ENCODE data around the gene RFLNA.

- no peak for TF ChIP-seq CHD4 (IDR thresholded peaks at IDR 0.05; ENCODE audit: borderline replicate concordance, low read length)
- no peak for TF ChIP-seq GTF2F1 (IDR thresholded peaks at IDR 0.05; ENCODE audit: low read length)
- no peak for TF ChIP-seq SUZ12 (IDR thresholded peaks at IDR 0.05; ENCODE audit: low read depth, low read length)
- no peak for TF ChIP-seq TP53 (CRISPR knock-in tag; conservative IDR thresholded peaks at IDR 0.05)
- TF ChIP-seq MAX (IDR thresholded peaks at IDR 0.05) = no peak
- no peak for TF ChIP-seq ZNF781 (CRISPR knock-in tag; IDR thresholded peaks at IDR 0.05; ENCODE audit: borderline replicate concordance, not compliant biosample characterization)
- TF ChIP-seq CEBPB (IDR thresholded peaks at IDR 0.05; ENCODE audit: borderline replicate concordance, low read depth, low read length) = no peak
- no peak for TF ChIP-seq ZBTB26 (CRISPR knock-in tag; IDR thresholded peaks at IDR 0.05; ENCODE audit: borderline replicate concordance)
Measured at GRCh38 chr12:124344526-124344925, 49.6 kb downstream of the RFLNA start.
